ENCODE data around the gene ZNF14. TPM values are rescaled to one million over a fixed set of nuclear protein-coding genes. Genes with fewer than 3 reads are reported as not detected.

The ZNF14 gene
- total and polyA plus RNA-seq, 2 donors (not counting 3 experiments of a cell fraction or from before 2014, with no cell fraction given), result 0.65 to 2.6 TPM

DNA sequence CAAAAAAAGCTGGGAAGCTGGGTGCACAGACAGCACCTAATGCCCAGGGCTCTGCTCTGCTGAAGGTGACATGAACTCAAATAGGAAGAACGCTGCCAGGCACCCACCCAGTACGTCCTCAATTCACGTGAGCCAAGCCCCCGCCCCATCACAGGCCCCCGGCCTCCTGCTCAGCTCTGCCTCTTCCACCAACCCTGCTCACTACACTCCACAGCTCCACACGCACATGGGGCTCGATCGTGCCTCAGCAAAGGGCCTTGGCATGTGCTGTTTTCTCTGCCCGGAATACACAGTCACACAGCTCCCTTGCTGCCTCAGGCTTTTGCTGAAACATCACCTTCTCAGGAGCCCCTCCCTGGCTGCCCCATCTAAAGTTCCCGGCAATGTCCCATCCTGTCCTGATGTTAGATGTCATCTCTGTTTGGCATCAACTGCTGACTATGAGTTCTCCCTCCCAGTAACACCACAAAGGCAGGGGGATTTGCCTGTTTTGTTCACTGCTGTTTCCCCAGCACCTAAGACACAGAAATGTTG, 71.7 kb downstream of the ZNF14 start:
- H3K9ac ChIP-seq (replicated peaks; ENCODE audit: extremely low read depth, insufficient read depth, low read length), result no peak overlapping the region

More for the DNA sequence above, 71.7 kb downstream of the ZNF14 start:
- Histone ChIP-seq H3K4me3 (replicated peaks in 1 of 3; ENCODE audit: insufficient read depth in 1 of 3, low read depth in 1 of 3, low read length in 3 of 3) (no peak overlapping the region), H2AFZ (ENCODE audit: low read depth, low read length) (no peak overlapping the region), H4K20me1 (replicated peaks; ENCODE audit: control insufficient read depth, extremely low read depth, insufficient read depth, low read length) (no peaks in the 10 kb centered on the region), H3K4me2 (ENCODE audit: insufficient read depth, low read length) (no peak overlapping the region), H3K9me1 (replicated peaks; ENCODE audit: control insufficient read depth, extremely low read depth, insufficient read depth, low read length) (no peaks in the 10 kb centered on the region), H3K36me3 (ENCODE audit: control insufficient read depth in 2 of 2, extremely low read depth in 1 of 2, insufficient read depth in 2 of 2, low read length in 2 of 2) (peaks cover 9 to 26% of the 10 kb centered on the region in 2 experiments), H3K4me1 (ENCODE audit: control insufficient read depth, extremely low read depth, insufficient read depth, low read length) (peaks cover 3% of the 10 kb centered on the region), H3K9me3 (replicated peaks; ENCODE audit: control insufficient read depth, insufficient read depth, low read length) (no peaks in the 10 kb centered on the region), H3K79me2 (ENCODE audit: control insufficient read depth, insufficient read depth, low read length) (peaks cover 22% of the 10 kb centered on the region), H3K27me3 (ENCODE audit: control insufficient read depth in 2 of 2, insufficient read depth in 2 of 2, low read length in 2 of 2) (no peaks in the 10 kb centered on the region), H3K27ac (ENCODE audit: insufficient read depth, low read depth, low read length) (no peak overlapping the region)
- ChIA-PET CTCF (no interaction called here), POLR2A (no interaction called here)
- DNase-seq (ENCODE audit: low read depth, low spot score) (no peak), FAIRE-seq (no peak)
- TF ChIP-seq EZH2 (IDR thresholded peaks at IDR 0.05; ENCODE audit: borderline replicate concordance, low read depth, low read length, severe bottlenecking) (no peak), JUN (IDR thresholded peaks at IDR 0.05; ENCODE audit: borderline replicate concordance, insufficient read depth, insufficient read length, low read depth) (no peak), POLR2A (IDR thresholded peaks at IDR 0.05; ENCODE audit: low read depth, low read length) (no peak), GATA2 (IDR thresholded peaks at IDR 0.05; ENCODE audit: insufficient read depth, insufficient read length, low read depth, low read length) (no peak), FOS (IDR thresholded peaks at IDR 0.05; ENCODE audit: borderline replicate concordance, insufficient read depth, low read length) (no peak), MYC (IDR thresholded peaks at IDR 0.05; ENCODE audit: low read depth, low read length) (no peak), POLR2AphosphoS5 (IDR thresholded peaks at IDR 0.05; ENCODE audit: insufficient read depth, low read depth, low read length) (no peak)
- TF ChIP-seq, protein P1, sequence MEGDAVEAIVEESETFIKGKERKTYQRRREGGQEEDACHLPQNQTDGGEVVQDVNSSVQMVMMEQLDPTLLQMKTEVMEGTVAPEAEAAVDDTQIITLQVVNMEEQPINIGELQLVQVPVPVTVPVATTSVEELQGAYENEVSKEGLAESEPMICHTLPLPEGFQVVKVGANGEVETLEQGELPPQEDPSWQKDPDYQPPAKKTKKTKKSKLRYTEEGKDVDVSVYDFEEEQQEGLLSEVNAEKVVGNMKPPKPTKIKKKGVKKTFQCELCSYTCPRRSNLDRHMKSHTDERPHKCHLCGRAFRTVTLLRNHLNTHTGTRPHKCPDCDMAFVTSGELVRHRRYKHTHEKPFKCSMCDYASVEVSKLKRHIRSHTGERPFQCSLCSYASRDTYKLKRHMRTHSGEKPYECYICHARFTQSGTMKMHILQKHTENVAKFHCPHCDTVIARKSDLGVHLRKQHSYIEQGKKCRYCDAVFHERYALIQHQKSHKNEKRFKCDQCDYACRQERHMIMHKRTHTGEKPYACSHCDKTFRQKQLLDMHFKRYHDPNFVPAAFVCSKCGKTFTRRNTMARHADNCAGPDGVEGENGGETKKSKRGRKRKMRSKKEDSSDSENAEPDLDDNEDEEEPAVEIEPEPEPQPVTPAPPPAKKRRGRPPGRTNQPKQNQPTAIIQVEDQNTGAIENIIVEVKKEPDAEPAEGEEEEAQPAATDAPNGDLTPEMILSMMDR (IDR thresholded peaks at IDR 0.05; ENCODE audit: extremely low read depth in 1 of 2, insufficient read depth in 1 of 2, low read depth in 1 of 2, low read length in 2 of 2), result no peak
- TF ChIP-seq, protein P2, sequence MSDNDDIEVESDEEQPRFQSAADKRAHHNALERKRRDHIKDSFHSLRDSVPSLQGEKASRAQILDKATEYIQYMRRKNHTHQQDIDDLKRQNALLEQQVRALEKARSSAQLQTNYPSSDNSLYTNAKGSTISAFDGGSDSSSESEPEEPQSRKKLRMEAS (IDR thresholded peaks at IDR 0.05; ENCODE audit: insufficient read depth, insufficient read length), result no peak
- no TSS peak for BruUV-seq (replicated peaks)
- dilution Hi-C loops (cut with MboI; ENCODE audit: extremely low pct_ligation_motif_present, low sequenced_read_pairs), result no loop called here
- intact Hi-C loops (cut with micrococcal nuclease), result loop anchor here (10.0 kb wide), 1 partner anchor 244 kb away; the partner anchor contains the start of gene ZNF93

Small RNA genes within 50 kb of the gene (small RNA-seq; reads per million reads assigned to genes)
- gene AC011458.2 (ENCODE audit: insufficient read depth, insufficient read length, low read depth, low replicate concordance) (not detected), gene AC011477.5 (ENCODE audit: insufficient read depth, insufficient read length, low read depth, low replicate concordance) (not detected)

Other genes with a start within 250 kb of the ZNF14 start
- gene TSSK6, start 217.6 kb downstream of the ZNF14 start, total RNA-seq, result 0.35 and 0.82 TPM in 2 replicates
- 0.76 and 1.7 TPM in 2 replicates for gene TSSK6, start 217.6 kb downstream of the ZNF14 start, polyA plus RNA-seq
- 246 and 252 TPM in 2 replicates for gene NDUFA13, start 216.9 kb downstream of the ZNF14 start, total RNA-seq
- 799 and 837 TPM in 2 replicates for gene NDUFA13, start 216.9 kb downstream of the ZNF14 start, polyA plus RNA-seq
- gene YJEFN3, start 204.2 kb downstream of the ZNF14 start, total RNA-seq, result 2.1 and 2.4 TPM in 2 replicates
- gene YJEFN3, start 204.2 kb downstream of the ZNF14 start, polyA plus RNA-seq, result 1.9 and 2.7 TPM in 2 replicates
- not detected in 2 replicates for gene CILP2, start 194.8 kb downstream of the ZNF14 start, total RNA-seq
- gene CILP2, start 194.8 kb downstream of the ZNF14 start, polyA plus RNA-seq, result 0.01 and 0.03 TPM in 2 replicates
- gene PBX4, start 114.4 kb downstream of the ZNF14 start, total RNA-seq, result not detected in 2 replicates
- not detected in 2 replicates for gene PBX4, start 114.4 kb downstream of the ZNF14 start, polyA plus RNA-seq
- gene LPAR2, start 104.9 kb downstream of the ZNF14 start, total RNA-seq, result 5.0 and 5.1 TPM in 2 replicates
- 4.7 and 6.3 TPM in 2 replicates for gene LPAR2, start 104.9 kb downstream of the ZNF14 start, polyA plus RNA-seq
- 19.8 and 26.0 TPM in 2 replicates for gene GMIP, start 89.5 kb downstream of the ZNF14 start, total RNA-seq
- 7.8 and 7.9 TPM in 2 replicates for gene GMIP, start 89.5 kb downstream of the ZNF14 start, polyA plus RNA-seq
- gene ATP13A1, start 69.4 kb downstream of the ZNF14 start, total RNA-seq, result 48.7 and 56.8 TPM in 2 replicates
- 36.9 and 44.9 TPM in 2 replicates for gene ATP13A1, start 69.4 kb downstream of the ZNF14 start, polyA plus RNA-seq
- gene ZNF101, start 64.3 kb downstream of the ZNF14 start, total RNA-seq, result 10.6 and 12.8 TPM in 2 replicates
- gene ZNF101, start 64.3 kb downstream of the ZNF14 start, polyA plus RNA-seq, result 2.8 TPM in 2 replicates
- gene ZNF506, start 88.6 kb upstream of the ZNF14 start, total RNA-seq, result 5.6 and 10.7 TPM in 2 replicates
- 4.8 and 6.4 TPM in 2 replicates for gene ZNF506, start 88.6 kb upstream of the ZNF14 start, polyA plus RNA-seq
- gene ZNF253, start 132.8 kb upstream of the ZNF14 start, total RNA-seq, result 3.9 and 8.4 TPM in 2 replicates
- 0.64 and 0.86 TPM in 2 replicates for gene ZNF253, start 132.8 kb upstream of the ZNF14 start, polyA plus RNA-seq
- 5.6 and 9.9 TPM in 2 replicates for gene ZNF93, start 167.8 kb upstream of the ZNF14 start, total RNA-seq
- 8.1 and 8.9 TPM in 2 replicates for gene ZNF93, start 167.8 kb upstream of the ZNF14 start, polyA plus RNA-seq